WERI-Rb-1 (cell line): ENCODE results near the gene XYLT2.

ENCODE experiments used
- DNase-seq: peaks from one replicate; pipeline ENCODE4 v3.0.0-alpha.2; 2020
- H3K27ac ChIP-seq: fragments of 250-450 bp; sonication (Bioruptor Pico); 2 replicates; pipeline ENCODE4 v1.5.1; 2020; ENCODE audit warnings: mild to moderate bottlenecking, moderate library complexity
- H3K27me3 ChIP-seq: fragments of 250-450 bp; sonication (Bioruptor Pico); 2 replicates; pipeline ENCODE4 v1.5.1; 2021; ENCODE audit warnings: mild to moderate bottlenecking, low read depth, moderate library complexity; ENCODE audit not compliant: insufficient read depth, severe bottlenecking
- H3K36me3 ChIP-seq: fragments of 250-450 bp; sonication (Bioruptor Pico); 2 replicates; pipeline ENCODE4 v1.5.1; 2020; ENCODE audit warnings: mild to moderate bottlenecking, moderate library complexity
- H3K4me3 ChIP-seq: 2 replicates; pipeline ENCODE4 v1.5.1; 2011; ENCODE audit warnings: low read depth, mild to moderate bottlenecking, control low read depth, low read length
- H3K9me3 ChIP-seq: fragments of 250-450 bp; sonication (Bioruptor Pico); 2 replicates; pipeline ENCODE4 v1.5.1; 2021; ENCODE audit warnings: mild to moderate bottlenecking, moderate library complexity; ENCODE audit not compliant: severe bottlenecking
- CTCF ChIP-seq: IDR thresholded peaks from 2 replicates; pipeline ENCODE4 v1.5.1; 2011; ENCODE audit warnings: low read depth, mild to moderate bottlenecking, control low read depth, inconsistent platforms, low read length

XYLT2 gene

GRCh38 chr17:50310455-50311111, 35.3 kb upstream of the XYLT2 start:
- peak overlapping the region; percentile 43 for H3K27ac ChIP-seq
- H3K27me3 ChIP-seq = no peaks in the 10 kb centered on the region
- no peaks in the 10 kb centered on the region for H3K36me3 ChIP-seq
- no peak for TF ChIP-seq CTCF
- no peak overlapping the region for H3K4me3 ChIP-seq
- peaks cover 15% of the 10 kb centered on the region for H3K9me3 ChIP-seq
- DNase-seq = no peak

GRCh38 chr17:50311112-50311460, 34.8 kb upstream of the XYLT2 start:
- Histone ChIP-seq H3K4me3 (no peak overlapping the region), H3K9me3 (peaks cover 15% of the 10 kb centered on the region), H3K27ac (peak overlapping the region; percentile 75; the same call in 1 of the 2 replicates), H3K36me3 (no peaks in the 10 kb centered on the region), H3K27me3 (no peaks in the 10 kb centered on the region)
- DNase-seq = no peak
- no peak for TF ChIP-seq CTCF

GRCh38 chr17:50311483-50311882, 34.4 kb upstream of the XYLT2 start:
- peak overlapping the region; percentile 75 for H3K27ac ChIP-seq
- no peaks in the 10 kb centered on the region for H3K36me3 ChIP-seq
- H3K9me3 ChIP-seq = peaks cover 15% of the 10 kb centered on the region
- DNase-seq = no peak
- no peak overlapping the region for H3K4me3 ChIP-seq
- no peaks in the 10 kb centered on the region for H3K27me3 ChIP-seq
- TF ChIP-seq CTCF = no peak

- DNase-seq = peak; percentile 93
- TF ChIP-seq CTCF = no peak
- Histone ChIP-seq H3K4me3 (no peak overlapping the region), H3K27me3 (no peaks in the 10 kb centered on the region), H3K36me3 (no peaks in the 10 kb centered on the region), H3K9me3 (peaks cover 15% of the 10 kb centered on the region), H3K27ac (peak overlapping the region; percentile 75)
Observed at GRCh38 chr17:50312308-50312707, 33.6 kb upstream of the XYLT2 start.

GRCh38 chr17:50314456-50315011, 31.4 kb upstream of the XYLT2 start:
- DNase-seq = peak; percentile 45
- no peak for TF ChIP-seq CTCF
- H3K9me3 ChIP-seq = peaks cover 6% of the 10 kb centered on the region
- H3K27me3 ChIP-seq = no peaks in the 10 kb centered on the region
- no peak overlapping the region for H3K4me3 ChIP-seq
- H3K27ac ChIP-seq = peak overlapping the region; percentile 15
- H3K36me3 ChIP-seq = no peaks in the 10 kb centered on the region
